K562 (cell line): ENCODE data around the gene C16orf92. TPM values are rescaled to one million over a fixed set of nuclear protein-coding genes. Genes with fewer than 3 reads are reported as not detected.

Experiments used
- ATF1 ChIP-seq, 2 experiments: fragments of 450-650 bp in 1 of 2; IDR thresholded peaks; 2 replicates each; pipeline ENCODE4 v1.6.1; 2016; ENCODE audit warnings: missing compliant biosample characterization in 1 of 2, missing genetic modification characterization in 1 of 2
- BRD4 ChIP-seq: fragments of 200-600 bp; sonication (generic); IDR thresholded peaks from 2 replicates; pipeline ENCODE4 v1.6.1; 2017; ENCODE audit warnings: inconsistent platforms
- CTCF ChIP-seq, 3 experiments: IDR thresholded peaks in 2 of 3; conservative IDR thresholded peaks in 1 of 3; 2 replicates each; pipeline ENCODE4 v1.5.1; 2011 to 2012; ENCODE audit warnings: low read length in 3 of 3, mild to moderate bottlenecking in 3 of 3, control low read depth in 2 of 3, improper control_type of control experiment in 1 of 3, inconsistent platforms in 1 of 3, low read depth in 1 of 3, mixed read lengths in 1 of 3, moderate library complexity in 1 of 3; ENCODE audit not compliant: insufficient read depth in 2 of 3
- DPF2 ChIP-seq: fragments of 450-650 bp; IDR thresholded peaks from 2 replicates; pipeline ENCODE4 v1.6.1; 2016
- E2F1 ChIP-seq: sonication (generic); formaldehyde crosslinking; IDR thresholded peaks from 2 replicates; pipeline ENCODE4 v1.8.1; 2023; ENCODE audit warnings: mild to moderate bottlenecking, missing genetic modification reagents, moderate library complexity
- FOS ChIP-seq: IDR thresholded peaks from 3 replicates; pipeline ENCODE4 v1.6.1; 2011; ENCODE audit not compliant: insufficient read length; ENCODE audit errors: extremely low read depth
- FOXA3 ChIP-seq, 2 experiments: fragments of 450-650 bp in 1 of 2; sonication (generic) in 1 of 2; formaldehyde crosslinking; IDR thresholded peaks in 1 of 2; conservative IDR thresholded peaks in 1 of 2; 2 replicates each; pipeline versions ENCODE4 v1.4.0 to v1.8.0; 2020 to 2022; ENCODE audit warnings: mild to moderate bottlenecking in 2 of 2, missing genetic modification reagents in 1 of 2
- GABPA ChIP-seq: fragments of 200-800 bp; sonication (Bioruptor generic); conservative IDR thresholded peaks from 2 replicates; pipeline ENCODE4 v1.6.1; 2016; ENCODE audit warnings: low read depth, missing genetic modification characterization, missing compliant biosample characterization
- HDAC8 ChIP-seq: fragments of 450-650 bp; IDR thresholded peaks from 2 replicates; pipeline ENCODE4 v1.6.1; 2016; ENCODE audit warnings: mild to moderate bottlenecking, missing genetic modification characterization, moderate library complexity, missing compliant biosample characterization
- HOXB6 ChIP-seq: fragments of 250-450 bp; sonication (Bioruptor Pico); IDR thresholded peaks from 2 replicates; pipeline ENCODE4 v1.5.1; 2022; ENCODE audit warnings: mild to moderate bottlenecking, borderline replicate concordance
- NFIC ChIP-seq: fragments of 450-650 bp; IDR thresholded peaks from 2 replicates; pipeline ENCODE4 v1.6.1; 2017; ENCODE audit warnings: mild to moderate bottlenecking, inconsistent platforms
- NONO ChIP-seq, 2 experiments: fragments of 200-400 bp in 1 of 2; fragments of 450-650 bp in 1 of 2; formaldehyde crosslinking in 1 of 2; IDR thresholded peaks; 2 replicates each; pipeline ENCODE4 v1.6.1; 2017; ENCODE audit warnings: low read depth in 2 of 2, mild to moderate bottlenecking in 2 of 2, moderate library complexity in 2 of 2, low read length in 1 of 2
- NR3C1 ChIP-seq: sonication (generic); formaldehyde crosslinking; IDR thresholded peaks from 2 replicates; pipeline ENCODE4 v1.8.1; 2022; ENCODE audit warnings: missing genetic modification reagents
- PHF8 ChIP-seq: fragments of 200-600 bp; sonication (generic); IDR thresholded peaks from 2 replicates; pipeline ENCODE4 v1.6.1; 2012; ENCODE audit warnings: mixed run types, mild to moderate bottlenecking, inconsistent platforms, low read length, moderate library complexity, borderline replicate concordance
- POLR2G ChIP-seq: fragments of 200-400 bp; formaldehyde crosslinking; IDR thresholded peaks from 2 replicates; pipeline ENCODE4 v1.6.1; 2017; ENCODE audit warnings: low read depth, mild to moderate bottlenecking, antibody characterized with exemption, low read length, moderate library complexity
- SMAD3 ChIP-seq: fragments of 450-650 bp; formaldehyde crosslinking; conservative IDR thresholded peaks from 2 replicates; pipeline ENCODE4 v1.4.0; 2020; ENCODE audit warnings: mild to moderate bottlenecking
- SUPT5H ChIP-seq: fragments of 450-650 bp; IDR thresholded peaks from 2 replicates; pipeline ENCODE4 v1.6.1; 2016
- ZNF23 ChIP-seq: fragments of 250-450 bp; sonication (Bioruptor Pico); IDR thresholded peaks from 2 replicates; pipeline ENCODE4 v1.4.0; 2020; ENCODE audit warnings: mild to moderate bottlenecking
- ZNF395 ChIP-seq: fragments of 200-800 bp; sonication (Bioruptor generic); IDR thresholded peaks from 2 replicates; pipeline ENCODE4 v1.6.1; 2017; ENCODE audit warnings: missing genetic modification characterization, missing compliant biosample characterization
- ZNF511 ChIP-seq: sonication (generic); formaldehyde crosslinking; IDR thresholded peaks from 2 replicates; pipeline ENCODE4 v1.8.0; 2022; ENCODE audit warnings: mild to moderate bottlenecking, missing genetic modification reagents
- polyA plus RNA-seq, 8 experiments: library from polyadenylated mRNA; depleted of rRNA in 4 of 8; stranded (reverse) in 5 of 8; unstranded in 3 of 8; fragments of >200 nt; fragmentation: Nextera tagmentation in 2 of 8; fragmentation: Illumina TruSeq in 1 of 8; extraction: Ambion mirVana in 2 of 8; extraction: Trizol in 1 of 8; gene quantifications; 2 replicates each; pipeline versions ENCODE4 v1.2.1 to v1.2.3, GENCODE V29; 2011 to 2014; ENCODE audit warnings: inconsistent platforms in 1 of 8, missing spikeins in 1 of 8
- total RNA-seq, 7 experiments: library from RNA; depleted of rRNA in 6 of 7; stranded (reverse); fragments of >200 nt in 6 of 7; fragmentation: Illumina TruSeq in 2 of 7; extraction: Trizol in 2 of 7; gene quantifications; 2 replicates each; pipeline versions ENCODE4 v1.2.1 to v1.2.3, GENCODE V29; 2011 to 2021; ENCODE audit warnings: low replicate concordance in 1 of 7
- TF ChIP-seq, protein P1 (sequence below): fragments of 250-450 bp; sonication (Bioruptor Pico); IDR thresholded peaks from 2 replicates; pipeline ENCODE4 v1.9.0; 2021; ENCODE audit warnings: mild to moderate bottlenecking, inconsistent platforms

Gene C16orf92
- total and polyA plus RNA-seq, 9 of the 15 experiments (the other 6 are each of a cell fraction or from before 2014, with no cell fraction given), result not detected

- TF ChIP-seq BRD4, result no peak
- TF ChIP-seq FOS, result no peak
- TF ChIP-seq ZNF23 (CRISPR knock-in tag), result no peak
- TF ChIP-seq ZNF395, result no peak
- no peak for TF ChIP-seq HDAC8
- TF ChIP-seq HOXB6 (CRISPR knock-in tag), result no peak
- TF ChIP-seq NONO (IDR thresholded peaks at IDR 0.05; ENCODE audit: low read depth in 2 of 2, low read length in 1 of 2), result no peak
- TF ChIP-seq GABPA (tag), result no peak
- no peak for TF ChIP-seq NFIC
- no peak for TF ChIP-seq SUPT5H
- TF ChIP-seq CTCF (IDR thresholded peaks at IDR 0.05 in 2 of 3, conservative IDR thresholded peaks at IDR 0.05 in 1 of 3; ENCODE audit: insufficient read depth in 2 of 3, low read depth in 1 of 3, low read length in 3 of 3), result peak; percentile 88
- TF ChIP-seq NR3C1 (CRISPR knock-in tag), result no peak
- no peak for TF ChIP-seq FOXA3 (CRISPR knock-in tag; conservative IDR thresholded peaks at IDR 0.05 in 1 of 2, IDR thresholded peaks at IDR 0.05 in 1 of 2)
- TF ChIP-seq SMAD3 (CRISPR knock-in tag), result no peak
- TF ChIP-seq PHF8, result no peak
- no peak for TF ChIP-seq ATF1 (CRISPR knock-in tag; IDR thresholded peaks at IDR 0.05)
- no peak for TF ChIP-seq ATF1 (tag; IDR thresholded peaks at IDR 0.05)
- no peak for TF ChIP-seq DPF2
- TF ChIP-seq ZNF511 (CRISPR knock-in tag), result no peak
- TF ChIP-seq POLR2G, result peak; percentile 34
- TF ChIP-seq, protein P1, sequence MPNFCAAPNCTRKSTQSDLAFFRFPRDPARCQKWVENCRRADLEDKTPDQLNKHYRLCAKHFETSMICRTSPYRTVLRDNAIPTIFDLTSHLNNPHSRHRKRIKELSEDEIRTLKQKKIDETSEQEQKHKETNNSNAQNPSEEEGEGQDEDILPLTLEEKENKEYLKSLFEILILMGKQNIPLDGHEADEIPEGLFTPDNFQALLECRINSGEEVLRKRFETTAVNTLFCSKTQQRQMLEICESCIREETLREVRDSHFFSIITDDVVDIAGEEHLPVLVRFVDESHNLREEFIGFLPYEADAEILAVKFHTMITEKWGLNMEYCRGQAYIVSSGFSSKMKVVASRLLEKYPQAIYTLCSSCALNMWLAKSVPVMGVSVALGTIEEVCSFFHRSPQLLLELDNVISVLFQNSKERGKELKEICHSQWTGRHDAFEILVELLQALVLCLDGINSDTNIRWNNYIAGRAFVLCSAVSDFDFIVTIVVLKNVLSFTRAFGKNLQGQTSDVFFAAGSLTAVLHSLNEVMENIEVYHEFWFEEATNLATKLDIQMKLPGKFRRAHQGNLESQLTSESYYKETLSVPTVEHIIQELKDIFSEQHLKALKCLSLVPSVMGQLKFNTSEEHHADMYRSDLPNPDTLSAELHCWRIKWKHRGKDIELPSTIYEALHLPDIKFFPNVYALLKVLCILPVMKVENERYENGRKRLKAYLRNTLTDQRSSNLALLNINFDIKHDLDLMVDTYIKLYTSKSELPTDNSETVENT (CRISPR knock-in tag), result no peak
- TF ChIP-seq E2F1, result no peak
Observed at GRCh38 chr16:30005341-30006094, 17.5 kb upstream of the C16orf92 start (continued).
